Mammary epithelial cell (primary cell): ENCODE measurements around the gene RFX7.

Source experiments
- CTCF ChIP-seq, 2 donors: IDR thresholded peaks in 1 of 2; conservative IDR thresholded peaks in 1 of 2; 2 replicates each; pipeline ENCODE4 v1.5.1; 2011 to 2012; ENCODE audit warnings: inconsistent platforms in 2 of 2, low read length in 2 of 2, mild to moderate bottlenecking in 2 of 2, control low read depth in 1 of 2, low read depth in 1 of 2; ENCODE audit not compliant: insufficient read depth in 1 of 2; ENCODE audit errors: extremely low read depth in 1 of 2
- EZH2 ChIP-seq: IDR thresholded peaks from 2 replicates; pipeline ENCODE4 v1.6.1; 2012; ENCODE audit warnings: low read length, inconsistent platforms, borderline replicate concordance

GRCh38 chr15:56252386-56252785, 8.7 kb upstream of the RFX7 start:
- TF ChIP-seq CTCF (conservative IDR thresholded peaks at IDR 0.05 in 1 of 2, IDR thresholded peaks at IDR 0.05 in 1 of 2; ENCODE audit: extremely low read depth in 1 of 2, insufficient read depth in 1 of 2, low read depth in 1 of 2, low read length in 2 of 2): no peak
- TF ChIP-seq EZH2: no peak
